Mesenchymal stem cell (in vitro differentiated cells and primary cell): ENCODE data around the gene MRPS18C.
A peak's percentile ranks its signal among the peaks of the same experiment; 100 is the strongest.

Source experiments
- DNase-seq: peaks from one replicate; pipeline ENCODE4 v3.0.0-alpha.2; 2013
- H2AFZ ChIP-seq: one replicate; pipeline ENCODE4 v1.6.1; 2013; ENCODE audit warnings: low read depth, mild to moderate bottlenecking, control low read depth, inconsistent platforms, low read length, moderate library complexity
- H2AK5ac ChIP-seq: 2 replicates; pipeline ENCODE4 v1.6.1; 2013; ENCODE audit warnings: low read length, moderate library complexity, mild to moderate bottlenecking, inconsistent platforms; ENCODE audit not compliant: severe bottlenecking
- H2BK120ac ChIP-seq: one replicate; pipeline ENCODE4 v1.6.1; 2013; ENCODE audit warnings: low read depth, mild to moderate bottlenecking, inconsistent platforms, low read length, moderate library complexity
- H2BK12ac ChIP-seq, 2 experiments: one replicate each; pipeline ENCODE4 v1.6.1; 2013; ENCODE audit warnings: inconsistent platforms in 2 of 2, low read length in 2 of 2, mild to moderate bottlenecking in 2 of 2, moderate library complexity in 2 of 2, control low read depth in 1 of 2
- H2BK15ac ChIP-seq: one replicate; pipeline ENCODE4 v1.6.1; 2013; ENCODE audit warnings: mild to moderate bottlenecking, low read depth, inconsistent platforms; ENCODE audit not compliant: poor library complexity, severe bottlenecking
- H2BK5ac ChIP-seq: 2 replicates; pipeline ENCODE4 v1.6.1; 2013; ENCODE audit warnings: low read depth, mild to moderate bottlenecking, low read length, control low read depth, inconsistent platforms; ENCODE audit not compliant: poor library complexity, severe bottlenecking
- H3K14ac ChIP-seq, 2 experiments: one replicate each; pipeline ENCODE4 v1.6.1; 2013; ENCODE audit warnings: inconsistent platforms in 2 of 2, low read length in 2 of 2, control low read depth in 1 of 2, mild to moderate bottlenecking in 1 of 2, moderate library complexity in 1 of 2
- H3K18ac ChIP-seq, 2 experiments: one replicate each; pipeline ENCODE4 v1.6.1; 2013; ENCODE audit warnings: inconsistent platforms in 2 of 2, low read length in 2 of 2, control low read depth in 1 of 2, low read depth in 1 of 2, mild to moderate bottlenecking in 1 of 2
- H3K23ac ChIP-seq, 2 experiments: one replicate each; pipeline ENCODE4 v1.6.1; 2013; ENCODE audit warnings: inconsistent platforms in 2 of 2, low read length in 2 of 2, mild to moderate bottlenecking in 2 of 2, moderate library complexity in 2 of 2, control low read depth in 1 of 2
- H3K27ac ChIP-seq: 2 replicates; pipeline ENCODE4 v1.5.1; 2013; ENCODE audit warnings: mild to moderate bottlenecking, moderate library complexity, low read length, control low read depth, inconsistent platforms; ENCODE audit not compliant: poor library complexity, severe bottlenecking
- H3K27me3 ChIP-seq, 2 experiments: 2 replicates each; pipeline versions ENCODE4 v1.6.1 to v1.7.0; 2013; ENCODE audit warnings: low read length in 2 of 2, mild to moderate bottlenecking in 2 of 2, moderate library complexity in 2 of 2, control low read depth in 1 of 2, inconsistent platforms in 1 of 2; ENCODE audit not compliant: control insufficient read depth in 1 of 2, insufficient read depth in 1 of 2
- H3K36me3 ChIP-seq, 2 experiments: 2 replicates each; pipeline versions ENCODE4 v1.6.1 to v1.7.0; 2013; ENCODE audit warnings: low read length in 2 of 2, control low read depth in 1 of 2, inconsistent platforms in 1 of 2, low read depth in 1 of 2, mild to moderate bottlenecking in 1 of 2; ENCODE audit not compliant: insufficient read depth in 2 of 2, control insufficient read depth in 1 of 2
- H3K4ac ChIP-seq, 2 experiments: one replicate each; pipeline ENCODE4 v1.6.1; 2013; ENCODE audit warnings: inconsistent platforms in 2 of 2, low read length in 2 of 2, mild to moderate bottlenecking in 2 of 2, moderate library complexity in 2 of 2, control low read depth in 1 of 2, low read depth in 1 of 2
- H3K4me1 ChIP-seq: 2 replicates; pipeline ENCODE4 v1.6.1; 2013; ENCODE audit warnings: low read depth, low read length, control low read depth; ENCODE audit not compliant: control insufficient read depth, insufficient read depth
- H3K4me2 ChIP-seq: 2 replicates; pipeline ENCODE4 v1.6.1; 2013; ENCODE audit warnings: low read length, mild to moderate bottlenecking, inconsistent platforms; ENCODE audit not compliant: poor library complexity, severe bottlenecking
- H3K4me3 ChIP-seq, 2 experiments: 2 replicates each; pipeline versions ENCODE4 v1.5.1 to v1.7.0; 2013; ENCODE audit warnings: low read length in 2 of 2, mild to moderate bottlenecking in 2 of 2, control low read depth in 1 of 2, low read depth in 1 of 2; ENCODE audit not compliant: insufficient read depth in 1 of 2
- H3K79me1 ChIP-seq: replicated peaks from 2 replicates; pipeline ENCODE4 v1.6.1; 2013; ENCODE audit warnings: mild to moderate bottlenecking, control low read depth, low read length, inconsistent platforms; ENCODE audit not compliant: poor library complexity, severe bottlenecking
- H3K9ac ChIP-seq: 2 replicates; pipeline ENCODE4 v1.7.0; 2013; ENCODE audit warnings: mild to moderate bottlenecking, low read length, moderate library complexity
- H3K9me3 ChIP-seq: 2 replicates; pipeline ENCODE4 v1.7.0; 2013; ENCODE audit warnings: mild to moderate bottlenecking, low read length; ENCODE audit not compliant: control insufficient read depth
- H4K8ac ChIP-seq: one replicate; pipeline ENCODE4 v1.6.1; 2013; ENCODE audit warnings: inconsistent platforms, mild to moderate bottlenecking, low read length, moderate library complexity
- H4K91ac ChIP-seq: one replicate; pipeline ENCODE4 v1.6.1; 2013; ENCODE audit warnings: mild to moderate bottlenecking, low read length, inconsistent platforms
- WGBS: methylation state at CpG from one replicate; pipeline ENCODE4 v1.1.7; 2013; ENCODE audit warnings: mixed read lengths; 5-methylcytosine and 5-hydroxymethylcytosine counted together

MRPS18C gene

GRCh38 chr4:83440148-83440814 is 15.6 kb upstream of the MRPS18C start:
- no peak overlapping the region for H2BK12ac ChIP-seq
- H3K79me1 ChIP-seq = peaks cover 2% of the 10 kb centered on the region
- H2BK5ac ChIP-seq = no peak overlapping the region
- peaks cover 3% of the 10 kb centered on the region for H3K4me1 ChIP-seq
- no peak overlapping the region for H2BK15ac ChIP-seq
- 100% methylated on average over 1 of the region's 1 CpG for WGBS
- H3K36me3 ChIP-seq = peaks cover 13 to 90% of the 10 kb centered on the region in 2 experiments
- H3K27ac ChIP-seq = no peak overlapping the region
- no peak overlapping the region for H2AFZ ChIP-seq
- no peak for DNase-seq
- H2AK5ac ChIP-seq = no peak overlapping the region
- H2BK120ac ChIP-seq = no peak overlapping the region
- no peak overlapping the region for H3K23ac ChIP-seq
- no peak overlapping the region for H3K4ac ChIP-seq
- H3K18ac ChIP-seq = no peak overlapping the region
- H4K91ac ChIP-seq = no peak overlapping the region
- H3K9me3 ChIP-seq = no peaks in the 10 kb centered on the region
- no peak overlapping the region for H4K8ac ChIP-seq
- no peak overlapping the region for H3K14ac ChIP-seq
- H3K27me3 ChIP-seq = no peaks in the 10 kb centered on the region
- H3K4me3 ChIP-seq = no peak overlapping the region
- no peak overlapping the region for H3K4me2 ChIP-seq
- H3K9ac ChIP-seq = no peak overlapping the region

DNA sequence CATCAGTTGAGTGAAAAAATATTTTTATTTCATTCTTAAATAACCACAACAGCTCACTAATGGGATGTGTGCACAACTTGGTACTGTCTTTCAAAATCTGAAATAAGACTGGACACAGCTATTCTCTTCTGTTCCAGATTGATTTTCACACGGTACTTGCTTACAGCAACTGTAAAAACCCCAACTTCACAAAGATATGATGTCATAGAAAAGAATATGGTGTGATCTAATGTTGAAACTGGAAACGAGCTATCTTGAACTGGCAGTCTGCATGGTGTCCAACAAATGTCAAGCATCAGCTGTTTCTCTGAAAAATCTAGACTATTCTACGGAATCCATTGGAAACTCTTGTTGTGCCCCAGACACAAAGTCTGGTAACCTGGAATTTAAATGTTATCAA is 15.0 kb upstream of the MRPS18C start:
- Histone ChIP-seq H4K91ac (no peak overlapping the region), H2AFZ (no peak overlapping the region), H3K79me1 (peaks cover 2% of the 10 kb centered on the region), H2BK120ac (no peak overlapping the region), H3K9me3 (no peaks in the 10 kb centered on the region), H3K23ac (no peak overlapping the region), H3K27ac (no peak overlapping the region), H3K4me1 (peaks cover 3% of the 10 kb centered on the region), H3K14ac (no peak overlapping the region), H2BK12ac (no peak overlapping the region), H3K27me3 (no peaks in the 10 kb centered on the region), H3K4me2 (no peak overlapping the region), H3K36me3 (peaks cover 13 to 96% of the 10 kb centered on the region in 2 experiments), H4K8ac (no peak overlapping the region), H3K9ac (no peak overlapping the region), H3K4me3 (no peak overlapping the region), H2AK5ac (no peak overlapping the region), H3K4ac (no peak overlapping the region), H2BK15ac (no peak overlapping the region), H3K18ac (no peak overlapping the region), H2BK5ac (no peak overlapping the region)
- WGBS = 86% methylated on average over 1 of the region's 3 CpGs
- DNase-seq = no peak

DNA sequence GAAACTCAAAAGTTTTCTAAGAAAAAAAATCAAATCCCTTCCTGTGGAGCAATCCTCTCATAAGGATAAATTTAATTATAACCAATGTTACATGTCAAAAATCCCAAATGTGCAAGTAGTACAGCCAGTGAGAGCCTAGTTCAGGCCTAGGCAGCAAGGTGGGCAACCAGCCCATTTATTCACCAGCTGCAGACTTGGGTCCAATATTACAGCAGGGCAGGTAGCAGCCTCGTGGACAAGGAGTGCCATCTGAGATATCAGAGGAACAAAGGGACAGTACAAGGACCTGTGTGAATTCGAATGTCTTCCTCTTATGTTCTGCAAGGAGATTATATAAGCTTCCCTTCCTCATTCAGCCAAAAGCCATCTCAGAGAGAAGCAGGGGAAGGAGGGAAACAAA is 6.8 kb upstream of the MRPS18C start:
- no peak for DNase-seq

GRCh38 chr4:83454686-83455085 is 1.2 kb upstream of the MRPS18C start:
- Histone ChIP-seq H2AK5ac (no peak overlapping the region), H3K9me3 (no peaks in the 10 kb centered on the region), H4K91ac (no peak overlapping the region), H3K18ac (no peak overlapping the region), H3K36me3 (peaks cover 7 to 50% of the 10 kb centered on the region in 2 experiments), H3K14ac (no peak overlapping the region), H2AFZ (no peak overlapping the region), H2BK12ac (no peak overlapping the region), H3K27me3 (no peaks in the 10 kb centered on the region), H4K8ac (no peak overlapping the region), H3K4me3 (peak overlapping the region in 1 of 2 experiments; percentile 97), H2BK5ac (no peak overlapping the region), H3K79me1 (peaks cover 18% of the 10 kb centered on the region), H3K4me2 (peak overlapping the region; percentile 66), H2BK120ac (no peak overlapping the region), H2BK15ac (no peak overlapping the region), H3K9ac (peak overlapping the region; percentile 96), H3K23ac (no peak overlapping the region), H3K4me1 (peaks cover 3% of the 10 kb centered on the region), H3K27ac (no peak overlapping the region), H3K4ac (no peak overlapping the region)
- peak; percentile 39 for DNase-seq
- WGBS = 59% methylated on average over 5 of the region's 6 CpGs

More for the DNA sequence above, 6.8 kb upstream of the MRPS18C start:
- Histone ChIP-seq H3K14ac (no peak overlapping the region), H3K4me2 (no peak overlapping the region), H3K23ac (no peak overlapping the region), H3K4ac (no peak overlapping the region), H3K36me3 (peaks cover 7 to 53% of the 10 kb centered on the region in 2 experiments), H4K8ac (no peak overlapping the region), H3K27me3 (no peaks in the 10 kb centered on the region), H2BK5ac (no peak overlapping the region), H2BK12ac (no peak overlapping the region), H3K27ac (no peak overlapping the region), H3K4me1 (peaks cover 1% of the 10 kb centered on the region), H3K18ac (no peak overlapping the region), H2BK120ac (no peak overlapping the region), H4K91ac (no peak overlapping the region), H2BK15ac (no peak overlapping the region), H2AFZ (no peak overlapping the region), H3K9me3 (no peaks in the 10 kb centered on the region), H3K9ac (no peak overlapping the region), H3K79me1 (peaks cover 13% of the 10 kb centered on the region), H3K4me3 (no peak overlapping the region), H2AK5ac (no peak overlapping the region)
- WGBS = 70% methylated on average over 2 of the region's 2 CpGs
